Fibroblast of lung (primary cell): Measurements from ENCODE around the gene FGR. TPM values are rescaled to one million over a fixed set of nuclear protein-coding genes. Genes with fewer than 3 reads are reported as not detected.
A peak's percentile ranks its signal among the peaks of the same experiment; 100 is the strongest.

ENCODE experiments used
- DNase-seq, 2 donors: peaks; one replicate each; pipeline versions ENCODE4 v3.0.0 to v3.0.0-alpha.2; 2010; ENCODE audit warnings: low read depth in 2 of 2
- H2AFZ ChIP-seq: 2 replicates; pipeline ENCODE4 v1.5.1; 2012; ENCODE audit warnings: low read length, control low read depth, inconsistent platforms
- H3K27ac ChIP-seq: 2 replicates; pipeline ENCODE4 v1.5.1; 2011; ENCODE audit warnings: low read length, control low read depth; ENCODE audit not compliant: insufficient read depth
- H3K27me3 ChIP-seq: 2 replicates; pipeline ENCODE4 v1.5.1; 2011; ENCODE audit warnings: mild to moderate bottlenecking, low read length; ENCODE audit not compliant: control insufficient read depth, insufficient read depth
- H3K36me3 ChIP-seq: 2 replicates; pipeline ENCODE4 v1.5.1; 2011; ENCODE audit warnings: low read length; ENCODE audit not compliant: control insufficient read depth, insufficient read depth
- H3K4me1 ChIP-seq: 2 replicates; pipeline ENCODE4 v1.5.1; 2011; ENCODE audit warnings: low read length; ENCODE audit not compliant: control insufficient read depth, insufficient read depth; ENCODE audit errors: extremely low read depth
- H3K4me2 ChIP-seq: 2 replicates; pipeline ENCODE4 v1.5.1; 2011; ENCODE audit warnings: low read length, control low read depth; ENCODE audit not compliant: insufficient read depth; ENCODE audit errors: extremely low read depth
- H3K4me3 ChIP-seq, 4 experiments: fragments of 200-600 bp in 1 of 4; sonication (generic) in 1 of 4; replicated peaks in 1 of 4; 2 replicates each; pipeline ENCODE4 v1.5.1; 2011 to 2016; ENCODE audit warnings: low read length in 4 of 4, low read depth in 3 of 4, mild to moderate bottlenecking in 3 of 4, control low read depth in 2 of 4, inconsistent platforms in 1 of 4, mixed read lengths in 1 of 4; ENCODE audit not compliant: insufficient read depth in 1 of 4; ENCODE audit errors: control extremely low read depth in 1 of 4
- H3K79me2 ChIP-seq: 2 replicates; pipeline ENCODE4 v1.5.1; 2012; ENCODE audit warnings: mild to moderate bottlenecking, low read length, inconsistent platforms; ENCODE audit not compliant: control insufficient read depth, insufficient read depth
- H3K9ac ChIP-seq: 2 replicates; pipeline ENCODE4 v1.5.1; 2011; ENCODE audit warnings: mild to moderate bottlenecking, low read length, control low read depth; ENCODE audit not compliant: insufficient read depth
- H3K9me3 ChIP-seq: 2 replicates; pipeline ENCODE4 v1.5.1; 2012; ENCODE audit warnings: low read depth, low read length; ENCODE audit not compliant: control insufficient read depth, insufficient read depth
- H4K20me1 ChIP-seq: 2 replicates; pipeline ENCODE4 v1.5.1; 2011; ENCODE audit warnings: low read length; ENCODE audit not compliant: control insufficient read depth, insufficient read depth; ENCODE audit errors: extremely low read depth
- EZH2 ChIP-seq: IDR thresholded peaks from 2 replicates; pipeline ENCODE4 v1.5.1; 2012; ENCODE audit warnings: low read length, control low read depth, mild to moderate bottlenecking; ENCODE audit errors: missing control alignments
- polyA plus RNA-seq, 2 donors: library from polyadenylated mRNA; depleted of rRNA in 1 of 2; stranded (reverse) in 1 of 2; unstranded in 1 of 2; fragments of >200 nt; gene quantifications; 2 replicates each; pipeline ENCODE4 v1.2.1, GENCODE V29; 2011 to 2012; ENCODE audit warnings: missing spikeins in 1 of 2
- total RNA-seq: library from RNA; depleted of rRNA; stranded (reverse); fragments of >200 nt; gene quantifications from 2 replicates; pipeline ENCODE4 v1.2.1, GENCODE V29; 2014
- TF ChIP-seq, protein P1 (sequence below), 2 donors: IDR thresholded peaks in 1 of 2; conservative IDR thresholded peaks in 1 of 2; 1 replicate in 1 of 2; 2 replicates in 1 of 2; pipeline ENCODE4 v1.5.1; 2011 to 2012; ENCODE audit warnings: low read length in 2 of 2, control low read depth in 1 of 2, inconsistent platforms in 1 of 2, low read depth in 1 of 2, mild to moderate bottlenecking in 1 of 2

The FGR gene
- total and polyA plus RNA-seq, 2 donors (not counting 1 experiment from before 2014, with no cell fraction given) = not detected

- no peak for DNase-seq
- no peak overlapping the region for H3K4me2 ChIP-seq
- H3K4me3 ChIP-seq = peak overlapping the region in 3 of 4 experiments; percentile 1 to 49 (median 49)
- no peaks in the 10 kb centered on the region for H3K79me2 ChIP-seq
- no peak overlapping the region for H3K27ac ChIP-seq
- no peaks in the 10 kb centered on the region for H3K27me3 ChIP-seq
- peak overlapping the region; percentile 74 for H2AFZ ChIP-seq
- H3K4me1 ChIP-seq = peaks cover 10% of the 10 kb centered on the region
- H3K9me3 ChIP-seq = no peaks in the 10 kb centered on the region
- H3K36me3 ChIP-seq = no peaks in the 10 kb centered on the region
- H4K20me1 ChIP-seq = no peaks in the 10 kb centered on the region
- H3K9ac ChIP-seq = no peak overlapping the region
- TF ChIP-seq, protein P1, sequence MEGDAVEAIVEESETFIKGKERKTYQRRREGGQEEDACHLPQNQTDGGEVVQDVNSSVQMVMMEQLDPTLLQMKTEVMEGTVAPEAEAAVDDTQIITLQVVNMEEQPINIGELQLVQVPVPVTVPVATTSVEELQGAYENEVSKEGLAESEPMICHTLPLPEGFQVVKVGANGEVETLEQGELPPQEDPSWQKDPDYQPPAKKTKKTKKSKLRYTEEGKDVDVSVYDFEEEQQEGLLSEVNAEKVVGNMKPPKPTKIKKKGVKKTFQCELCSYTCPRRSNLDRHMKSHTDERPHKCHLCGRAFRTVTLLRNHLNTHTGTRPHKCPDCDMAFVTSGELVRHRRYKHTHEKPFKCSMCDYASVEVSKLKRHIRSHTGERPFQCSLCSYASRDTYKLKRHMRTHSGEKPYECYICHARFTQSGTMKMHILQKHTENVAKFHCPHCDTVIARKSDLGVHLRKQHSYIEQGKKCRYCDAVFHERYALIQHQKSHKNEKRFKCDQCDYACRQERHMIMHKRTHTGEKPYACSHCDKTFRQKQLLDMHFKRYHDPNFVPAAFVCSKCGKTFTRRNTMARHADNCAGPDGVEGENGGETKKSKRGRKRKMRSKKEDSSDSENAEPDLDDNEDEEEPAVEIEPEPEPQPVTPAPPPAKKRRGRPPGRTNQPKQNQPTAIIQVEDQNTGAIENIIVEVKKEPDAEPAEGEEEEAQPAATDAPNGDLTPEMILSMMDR (conservative IDR thresholded peaks at IDR 0.05 in 1 of 2, IDR thresholded peaks at IDR 0.05 in 1 of 2; ENCODE audit: low read depth in 1 of 2, low read length in 2 of 2) = no peak
- no peak for TF ChIP-seq EZH2
Observed at GRCh38 chr1:27660300-27660835, 25.4 kb upstream of the FGR start.

DNA sequence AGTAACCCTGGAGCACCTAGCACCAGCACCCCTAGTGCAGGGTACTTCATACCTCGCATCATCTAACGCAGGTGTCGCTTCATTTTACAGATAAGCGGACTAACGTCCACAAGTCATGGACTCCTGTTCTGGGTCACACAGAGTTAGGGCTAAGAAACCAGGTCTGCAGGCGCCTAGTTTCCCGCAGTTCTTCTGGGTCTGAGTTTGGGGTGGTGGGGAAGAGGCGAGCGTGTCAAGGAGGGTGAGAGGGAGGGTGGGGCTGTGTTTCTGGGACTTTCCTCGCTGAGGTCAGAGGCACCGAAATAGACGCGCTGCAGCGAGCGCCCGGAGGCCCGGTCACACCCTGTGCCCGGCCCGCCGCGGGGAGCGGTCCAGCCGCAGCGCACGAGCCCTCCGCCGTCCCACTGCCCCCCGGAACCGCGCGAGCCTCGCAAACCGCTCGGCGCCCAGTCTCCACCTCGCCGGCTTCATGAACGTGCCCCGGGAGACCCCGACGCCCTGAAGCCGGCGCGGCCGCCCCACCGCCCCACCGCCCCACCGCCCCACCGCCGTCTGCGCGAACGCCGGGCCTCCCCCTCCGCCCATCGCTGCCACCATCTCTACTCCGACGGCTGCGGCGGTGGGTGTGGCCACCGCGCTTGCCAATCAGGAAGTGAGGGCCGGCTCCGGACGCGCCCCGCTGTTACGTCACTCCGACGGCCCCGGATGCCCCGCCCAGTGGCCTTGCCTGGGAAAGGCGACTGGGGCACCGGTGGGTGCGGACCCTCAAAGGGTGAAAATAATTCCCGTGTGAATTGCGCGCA, 24.7 kb upstream of the FGR start:
- H3K27ac ChIP-seq = peak overlapping the region; percentile 69
- H3K9ac ChIP-seq = peak overlapping the region; percentile 57
- no peaks in the 10 kb centered on the region for H3K9me3 ChIP-seq
- H2AFZ ChIP-seq = peak overlapping the region; percentile 74
- TF ChIP-seq EZH2 = no peak
- TF ChIP-seq, protein P1 (conservative IDR thresholded peaks at IDR 0.05 in 1 of 2, IDR thresholded peaks at IDR 0.05 in 1 of 2; ENCODE audit: low read depth in 1 of 2, low read length in 2 of 2) = no peak
- H3K27me3 ChIP-seq = no peaks in the 10 kb centered on the region
- DNase-seq = peak; percentile 78 to 79
- H4K20me1 ChIP-seq = no peaks in the 10 kb centered on the region
- H3K4me3 ChIP-seq = peak overlapping the region; percentile 4 to 49 (median 30)
- H3K4me2 ChIP-seq = no peak overlapping the region
- no peaks in the 10 kb centered on the region for H3K79me2 ChIP-seq
- no peaks in the 10 kb centered on the region for H3K36me3 ChIP-seq
- peaks cover 10% of the 10 kb centered on the region for H3K4me1 ChIP-seq

DNA sequence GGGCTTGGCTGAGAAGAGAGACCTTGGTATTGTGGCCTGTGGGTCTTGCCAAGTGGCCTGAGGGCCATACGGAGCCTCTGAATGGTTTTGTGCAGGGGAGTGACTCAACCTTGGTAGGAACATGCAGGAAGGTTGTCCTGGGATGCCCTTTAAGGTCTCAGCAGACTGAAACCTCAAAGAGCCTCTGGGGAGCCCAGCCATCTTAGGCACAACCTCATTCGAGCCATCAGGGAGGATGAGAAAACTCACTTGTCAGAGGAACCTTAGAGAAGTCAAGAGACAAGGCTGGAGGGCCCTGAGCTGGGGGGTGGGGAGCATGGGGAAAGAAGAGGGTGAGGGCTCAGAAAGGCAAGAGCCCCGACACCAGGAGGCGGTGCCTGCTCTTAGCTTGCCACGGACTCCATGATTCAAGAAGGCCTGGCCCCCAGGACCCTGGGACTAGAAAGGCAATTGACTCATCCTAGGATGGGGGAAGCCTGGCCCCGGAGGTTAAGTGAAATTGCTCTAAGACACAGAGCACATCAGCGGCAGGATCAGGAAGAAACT, 24.0 kb upstream of the FGR start:
- H2AFZ ChIP-seq = no peak overlapping the region
- no peak overlapping the region for H3K9ac ChIP-seq
- peak overlapping the region in 1 of 4 experiments; percentile 12 for H3K4me3 ChIP-seq
- no peaks in the 10 kb centered on the region for H3K79me2 ChIP-seq
- H3K4me1 ChIP-seq = peaks cover 10% of the 10 kb centered on the region
- no peaks in the 10 kb centered on the region for H3K36me3 ChIP-seq
- TF ChIP-seq, protein P1 (conservative IDR thresholded peaks at IDR 0.05 in 1 of 2, IDR thresholded peaks at IDR 0.05 in 1 of 2; ENCODE audit: low read depth in 1 of 2, low read length in 2 of 2) = no peak
- TF ChIP-seq EZH2 = no peak
- no peaks in the 10 kb centered on the region for H4K20me1 ChIP-seq
- DNase-seq = peak; percentile 56 to 71
- no peak overlapping the region for H3K4me2 ChIP-seq
- no peaks in the 10 kb centered on the region for H3K9me3 ChIP-seq
- peak overlapping the region; percentile 69 for H3K27ac ChIP-seq
- no peaks in the 10 kb centered on the region for H3K27me3 ChIP-seq
